Measurements from ENCODE around the gene ZNF746.
"Not testable (repeated sequence)": the region's sequence is repeated elsewhere in the genome, so short reads cannot be mapped to it uniquely, and the experiment has no call there.

ZNF746 gene

GRCh38 chr7:149497467-149498261 is at the start of gene ZNF746:
TSS of gene ZNF746 (minus strand) at chr7:149497809. CDS start at chr7:149497536, 273 bp downstream.
- peak; percentile 91 for DNase-seq (ENCODE audit: low spot score)

- peak; percentile 21 for DNase-seq (ENCODE audit: low spot score)
Measured at GRCh38 chr7:149547126-149547525, 49.5 kb upstream of the ZNF746 start.

- DNase-seq (ENCODE audit: low spot score): no peak
Measured at GRCh38 chr7:149546331-149546730, 48.7 kb upstream of the ZNF746 start.

GRCh38 chr7:149544028-149544427 is 46.4 kb upstream of the ZNF746 start:
- no peak for DNase-seq (ENCODE audit: low spot score)

- no peak for DNase-seq (ENCODE audit: low spot score)
Measured at GRCh38 chr7:149532654-149533053, 35.0 kb upstream of the ZNF746 start.

GRCh38 chr7:149529136-149529718 is 31.6 kb upstream of the ZNF746 start:
- DNase-seq (ENCODE audit: low spot score): no peak

- DNase-seq (ENCODE audit: low spot score): no peak
Measured at GRCh38 chr7:149527414-149527813, 29.8 kb upstream of the ZNF746 start.

- DNase-seq (ENCODE audit: low spot score): no peak
Measured at GRCh38 chr7:149525280-149525679, 27.7 kb upstream of the ZNF746 start.

- DNase-seq (ENCODE audit: low spot score): no peak
Measured at GRCh38 chr7:149524394-149524793, 26.8 kb upstream of the ZNF746 start.

GRCh38 chr7:149510248-149510647 is 12.6 kb upstream of the ZNF746 start:
- DNase-seq (ENCODE audit: low spot score): no peak

GRCh38 chr7:149509774-149510173 is 12.2 kb upstream of the ZNF746 start:
- no peak for DNase-seq (ENCODE audit: low spot score)

- DNase-seq (ENCODE audit: low spot score): no peak
Measured at GRCh38 chr7:149505551-149505950, 7.9 kb upstream of the ZNF746 start.

- DNase-seq (ENCODE audit: low spot score): no peak
Measured at GRCh38 chr7:149501651-149502050, 4.0 kb upstream of the ZNF746 start.

- no peak for DNase-seq (ENCODE audit: low spot score)
Measured at GRCh38 chr7:149500910-149501309, 3.3 kb upstream of the ZNF746 start.

GRCh38 chr7:149500201-149500600 is 2.6 kb upstream of the ZNF746 start:
- no peak for DNase-seq (ENCODE audit: low spot score)

GRCh38 chr7:149498811-149499210 is 1.2 kb upstream of the ZNF746 start:
- DNase-seq (ENCODE audit: low spot score): no peak

- DNase-seq (ENCODE audit: low spot score): peak; percentile 41
Measured at GRCh38 chr7:149496642-149497391, 792 bp downstream of the ZNF746 start.

- DNase-seq (ENCODE audit: low spot score): no peak
Measured at GRCh38 chr7:149495785-149496641, 1.6 kb downstream of the ZNF746 start.

GRCh38 chr7:149494738-149495368 is 2.8 kb downstream of the ZNF746 start:
- peak; percentile 29 for DNase-seq (ENCODE audit: low spot score)

GRCh38 chr7:149493975-149494374 is 3.6 kb downstream of the ZNF746 start:
- DNase-seq (ENCODE audit: low spot score): not testable (repeated sequence)

- no peak for DNase-seq (ENCODE audit: low spot score)
Measured at GRCh38 chr7:149493366-149493765, 4.2 kb downstream of the ZNF746 start.

Data from NAMALWA (cell line).